Fibroblast of mammary gland (primary cell): Measurements from ENCODE around the gene CD34.

Source experiments
- DNase-seq: peaks from one replicate; pipeline ENCODE4 v3.0.0-alpha.2; 2010; ENCODE audit warnings: low read depth
- H3K4me3 ChIP-seq: 2 replicates; pipeline ENCODE4 v1.5.1; 2011; ENCODE audit warnings: low read depth, mild to moderate bottlenecking, low read length, moderate library complexity; ENCODE audit not compliant: control insufficient read depth
- TF ChIP-seq, protein P1 (sequence below): conservative IDR thresholded peaks from 2 replicates; pipeline ENCODE4 v1.5.1; 2011; ENCODE audit warnings: low read depth, low read length, inconsistent platforms; ENCODE audit not compliant: control insufficient read depth, insufficient read depth

The CD34 gene

DNA sequence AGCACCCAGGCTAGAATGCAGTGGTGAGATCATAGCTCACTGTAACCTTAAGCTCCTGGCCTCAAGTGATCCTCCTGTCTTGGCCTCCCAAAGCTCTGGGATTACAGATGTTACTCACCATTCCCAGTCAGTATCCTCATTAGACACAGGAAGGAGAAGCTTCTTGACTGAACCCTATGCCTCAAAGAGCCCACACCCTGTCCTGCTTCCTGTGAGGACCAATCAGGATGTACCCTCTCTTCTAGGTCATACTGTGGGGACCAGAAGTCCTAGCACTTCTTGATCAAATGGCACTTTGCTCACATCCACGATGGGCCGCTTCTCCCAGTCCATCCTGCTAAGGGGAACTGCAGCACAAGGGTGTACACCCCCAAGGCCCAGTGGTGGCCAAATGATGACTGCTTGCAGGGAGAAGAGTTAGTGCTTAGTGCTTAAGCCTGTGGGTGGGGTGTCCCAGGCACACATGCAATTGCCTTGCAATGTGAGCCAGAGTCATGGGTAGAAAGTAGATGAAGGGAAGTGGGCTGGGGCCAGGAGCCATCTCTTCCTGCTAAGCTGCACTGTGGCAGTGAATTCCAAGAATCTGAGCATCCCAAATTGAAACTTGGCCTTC is 9.8 kb downstream of the CD34 start:
- H3K4me3 ChIP-seq, result no peak overlapping the region
- TF ChIP-seq, protein P1, sequence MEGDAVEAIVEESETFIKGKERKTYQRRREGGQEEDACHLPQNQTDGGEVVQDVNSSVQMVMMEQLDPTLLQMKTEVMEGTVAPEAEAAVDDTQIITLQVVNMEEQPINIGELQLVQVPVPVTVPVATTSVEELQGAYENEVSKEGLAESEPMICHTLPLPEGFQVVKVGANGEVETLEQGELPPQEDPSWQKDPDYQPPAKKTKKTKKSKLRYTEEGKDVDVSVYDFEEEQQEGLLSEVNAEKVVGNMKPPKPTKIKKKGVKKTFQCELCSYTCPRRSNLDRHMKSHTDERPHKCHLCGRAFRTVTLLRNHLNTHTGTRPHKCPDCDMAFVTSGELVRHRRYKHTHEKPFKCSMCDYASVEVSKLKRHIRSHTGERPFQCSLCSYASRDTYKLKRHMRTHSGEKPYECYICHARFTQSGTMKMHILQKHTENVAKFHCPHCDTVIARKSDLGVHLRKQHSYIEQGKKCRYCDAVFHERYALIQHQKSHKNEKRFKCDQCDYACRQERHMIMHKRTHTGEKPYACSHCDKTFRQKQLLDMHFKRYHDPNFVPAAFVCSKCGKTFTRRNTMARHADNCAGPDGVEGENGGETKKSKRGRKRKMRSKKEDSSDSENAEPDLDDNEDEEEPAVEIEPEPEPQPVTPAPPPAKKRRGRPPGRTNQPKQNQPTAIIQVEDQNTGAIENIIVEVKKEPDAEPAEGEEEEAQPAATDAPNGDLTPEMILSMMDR, result no peak
- DNase-seq, result no peak

DNA sequence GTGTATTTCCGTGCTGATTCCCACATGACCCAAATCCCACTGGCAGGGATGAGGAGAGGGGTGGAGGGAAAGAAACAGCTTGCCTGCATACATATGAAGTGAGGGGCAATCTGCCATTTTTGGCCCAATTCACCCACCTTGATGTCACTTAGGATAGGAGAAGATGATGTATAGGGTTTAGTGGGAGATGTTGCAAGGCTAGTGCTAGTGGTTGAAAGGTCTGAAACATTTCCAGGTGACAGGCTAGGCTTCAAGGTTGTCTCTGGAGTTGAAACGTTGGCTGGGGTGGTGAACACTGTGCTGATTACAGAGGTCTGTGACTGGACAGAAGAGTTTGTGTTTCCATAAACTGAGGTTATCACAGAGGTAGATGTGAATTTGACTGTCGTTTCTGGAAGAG is 12.1 kb downstream of the CD34 start:
- no peak overlapping the region for H3K4me3 ChIP-seq
- TF ChIP-seq, protein P1, result no peak

DNA sequence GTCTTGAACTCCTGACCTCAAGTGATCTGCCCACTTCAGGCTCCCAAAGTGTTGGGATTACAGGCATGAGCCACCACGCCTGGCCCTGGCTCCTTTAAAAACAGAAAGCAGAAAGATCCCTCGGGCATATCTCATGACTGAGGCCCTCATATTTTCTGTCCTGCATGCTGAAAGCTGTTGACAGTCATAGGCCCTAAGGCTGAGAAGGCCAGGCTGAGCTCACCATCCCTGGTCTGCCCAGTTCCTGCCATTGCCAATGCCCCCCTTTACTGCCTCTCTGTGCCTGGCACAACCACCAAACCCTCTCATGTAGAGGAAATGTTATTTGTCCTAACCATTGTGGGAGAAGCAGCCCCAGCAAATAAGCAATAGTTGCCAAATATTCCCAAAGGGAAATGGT is 12.7 kb downstream of the CD34 start:
- no peak for DNase-seq
- no peak overlapping the region for H3K4me3 ChIP-seq
- TF ChIP-seq, protein P1, result no peak

More for the DNA sequence above, 12.1 kb downstream of the CD34 start:
- DNase-seq, result no peak

DNA sequence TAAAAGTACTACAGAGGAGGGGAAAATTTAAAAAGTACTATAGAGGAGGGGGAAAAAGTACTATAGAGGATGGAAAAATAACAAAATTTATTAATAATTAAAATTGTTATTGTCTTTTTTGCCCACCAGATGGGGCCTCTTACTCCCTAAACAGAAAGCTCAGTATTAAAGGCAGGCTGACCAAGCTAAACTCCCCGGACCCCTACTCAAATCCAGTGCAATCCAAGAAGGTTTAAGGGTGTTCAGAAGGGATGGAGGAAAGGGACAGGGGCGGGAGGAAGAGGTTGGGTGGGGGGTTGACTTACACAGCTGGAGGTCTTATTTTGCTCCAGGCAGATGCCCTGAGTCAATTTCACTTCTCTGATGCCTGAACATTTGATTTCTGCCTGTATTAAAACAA is 13.7 kb downstream of the CD34 start:
- H3K4me3 ChIP-seq, result no peak overlapping the region
- TF ChIP-seq, protein P1, result peak; percentile 27
- DNase-seq, result no peak

DNA sequence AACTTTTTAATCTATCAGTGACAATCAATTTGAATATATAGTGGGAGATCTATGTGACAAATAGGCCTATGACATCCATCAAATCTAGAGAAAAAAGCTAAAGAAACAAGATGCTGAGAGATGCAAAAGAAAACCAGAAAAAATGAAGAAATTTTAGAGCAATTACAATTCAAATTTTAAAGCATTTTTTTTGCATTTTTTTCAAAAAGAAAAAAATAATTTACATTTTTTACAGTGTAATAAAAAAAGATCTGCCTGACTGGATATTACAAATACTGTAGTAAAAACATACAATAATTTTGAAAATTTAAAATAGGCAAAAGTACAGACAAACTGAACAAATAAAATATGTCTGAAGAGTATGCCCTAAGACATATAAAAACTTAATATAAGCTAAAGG is 14.4 kb downstream of the CD34 start:
- no peak overlapping the region for H3K4me3 ChIP-seq
- DNase-seq, result no peak
- TF ChIP-seq, protein P1, result no peak

DNA sequence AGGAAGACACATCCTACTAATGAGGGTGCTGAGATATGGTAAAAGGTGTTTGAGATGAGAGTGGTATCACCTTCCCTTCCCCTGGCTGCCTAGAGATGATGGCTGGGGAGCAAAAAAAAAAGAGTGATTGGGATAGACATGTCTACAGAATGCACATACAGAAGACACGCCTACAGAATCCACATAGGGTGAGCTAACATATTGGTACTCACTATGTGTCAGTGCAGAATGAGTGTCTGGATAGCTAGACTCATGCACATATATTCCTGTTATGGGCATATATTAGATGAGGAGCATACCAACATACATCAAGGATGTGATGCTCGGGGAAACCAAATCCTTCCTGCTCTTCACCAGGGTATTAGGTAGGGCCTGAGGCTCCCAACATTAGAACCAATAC is 16.2 kb downstream of the CD34 start:
- TF ChIP-seq, protein P1, result no peak
- no peak for DNase-seq
- H3K4me3 ChIP-seq, result no peak overlapping the region

DNA sequence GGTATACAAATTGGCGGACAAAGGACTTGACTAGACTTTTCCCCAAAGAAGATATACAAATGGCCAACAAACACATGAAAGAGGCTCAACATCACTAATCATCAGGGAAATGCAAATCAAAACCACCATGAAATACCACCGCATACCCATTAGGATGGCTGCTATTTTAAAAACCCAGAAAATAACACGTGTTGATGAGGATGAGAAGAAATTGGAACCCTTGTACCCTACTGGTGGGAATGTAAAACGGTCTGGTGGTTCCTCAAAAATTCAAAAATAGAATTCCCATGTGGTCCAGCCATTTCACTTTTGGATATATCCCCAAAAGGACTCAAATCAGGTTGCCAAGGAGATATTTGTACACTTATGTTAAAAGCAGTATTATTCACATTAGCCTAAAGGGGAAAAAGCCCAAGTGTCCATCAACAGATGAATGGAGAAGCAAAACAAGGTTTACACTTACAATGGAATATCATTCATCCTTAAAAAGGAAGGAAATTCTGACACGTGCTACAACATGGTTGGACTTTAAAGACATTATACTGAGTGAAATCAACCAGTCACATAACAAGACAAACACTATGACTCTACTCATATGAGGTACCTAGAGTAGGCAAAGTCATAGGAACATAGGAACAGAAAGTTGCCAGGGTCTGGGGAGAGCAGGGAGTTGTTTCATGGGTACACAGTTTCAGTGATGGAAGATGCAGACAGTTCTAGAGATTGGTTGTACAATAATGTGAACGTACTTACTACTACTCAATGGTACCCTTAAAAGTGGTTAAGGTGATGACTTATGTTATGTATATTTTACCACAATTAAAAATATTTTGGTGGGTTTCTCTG is 17.0 kb downstream of the CD34 start:
- TF ChIP-seq, protein P1, result no peak
- no peak for DNase-seq

More for the DNA sequence above, 17.0 kb downstream of the CD34 start:
- H3K4me3 ChIP-seq, result no peak overlapping the region
